ELR (cell line): Measurements from ENCODE around the gene CCDC127.
"Not testable (repeated sequence)": the region's sequence is repeated elsewhere in the genome, so short reads cannot be mapped to it uniquely, and the experiment has no call there.

ENCODE experiments used
- DNase-seq: peaks from one replicate; pipeline ENCODE4 v3.0.0-alpha.2; 2015; ENCODE audit warnings: low read depth

Gene CCDC127

GRCh38 chr5:233426-233825, 15.5 kb upstream of the CCDC127 start:
- not testable (repeated sequence) for DNase-seq

GRCh38 chr5:231661-232060, 13.7 kb upstream of the CCDC127 start:
- DNase-seq = no peak

- DNase-seq = no peak
Observed at GRCh38 chr5:230711-231110, 12.8 kb upstream of the CCDC127 start.

GRCh38 chr5:228886-229285, 10.9 kb upstream of the CCDC127 start:
- no peak for DNase-seq

GRCh38 chr5:227375-227774, 9.4 kb upstream of the CCDC127 start:
- DNase-seq = not testable (repeated sequence)

GRCh38 chr5:225334-225733, 7.4 kb upstream of the CCDC127 start:
- no peak for DNase-seq

- no peak for DNase-seq
Observed at GRCh38 chr5:223791-224190, 5.8 kb upstream of the CCDC127 start.

- DNase-seq = peak; percentile 65
Observed at GRCh38 chr5:222951-223715, 5.2 kb upstream of the CCDC127 start.

- DNase-seq = no peak
Observed at GRCh38 chr5:219991-220390, 2.0 kb upstream of the CCDC127 start.

GRCh38 chr5:219460-219863, 1.5 kb upstream of the CCDC127 start:
- peak; percentile 63 for DNase-seq

- DNase-seq = peak; percentile 65
Observed at GRCh38 chr5:218457-219291, 721 bp upstream of the CCDC127 start.

GRCh38 chr5:216076-216475, 1.9 kb downstream of the CCDC127 start:
- DNase-seq = not testable (repeated sequence)

GRCh38 chr5:215256-215655, 2.7 kb downstream of the CCDC127 start:
- peak; percentile 60 for DNase-seq

GRCh38 chr5:213803-214395, 4.1 kb downstream of the CCDC127 start:
- DNase-seq = no peak

GRCh38 chr5:208449-209114, 9.4 kb downstream of the CCDC127 start:
- DNase-seq = no peak

- peak; percentile 54 for DNase-seq
Observed at GRCh38 chr5:207599-207998, 10.4 kb downstream of the CCDC127 start.

GRCh38 chr5:206927-207536, 10.9 kb downstream of the CCDC127 start:
- DNase-seq = no peak

GRCh38 chr5:206406-206805, 11.5 kb downstream of the CCDC127 start:
- peak; percentile 23 for DNase-seq

GRCh38 chr5:204966-205670, 12.8 kb downstream of the CCDC127 start:
- DNase-seq = no peak

GRCh38 chr5:204462-204861, 13.5 kb downstream of the CCDC127 start:
- no peak for DNase-seq

- no peak for DNase-seq
Observed at GRCh38 chr5:204001-204400, 14.0 kb downstream of the CCDC127 start.
